Natural killer cell (primary cell): ENCODE results near the gene SNX13. TPM values are rescaled to one million over a fixed set of nuclear protein-coding genes. Genes with fewer than 3 reads are reported as not detected.

ENCODE experiments used
- ATAC-seq, 3 donors: fragments of 150-1000 bp in 2 of 3; fragments of 200-7000 bp in 1 of 3; cut with Tn5 transposase; 1 replicate in 1 of 3; 2 replicates in 2 of 3; pipeline ENCODE4 v1.10.0; 2021; ENCODE audit warnings: mild to moderate bottlenecking in 2 of 3, moderate library complexity in 2 of 3
- DNase-seq, 2 donors: peaks; one replicate each; pipeline versions ENCODE4 v3.0.0 to v3.0.0-alpha.2; 2013 to 2021; ENCODE audit warnings: mixed read lengths in 1 of 2
- H3K27ac ChIP-seq: one replicate; pipeline ENCODE4 v1.5.1; 2013; ENCODE audit warnings: mild to moderate bottlenecking, low read length
- H3K27me3 ChIP-seq: one replicate; pipeline ENCODE4 v1.6.1; 2013; ENCODE audit warnings: low read length; ENCODE audit not compliant: control insufficient read depth, insufficient read depth
- H3K36me3 ChIP-seq: one replicate; pipeline ENCODE4 v1.6.1; 2013; ENCODE audit warnings: low read length; ENCODE audit not compliant: control insufficient read depth, insufficient read depth
- H3K4me1 ChIP-seq: one replicate; pipeline ENCODE4 v1.6.1; 2013; ENCODE audit warnings: low read length; ENCODE audit not compliant: control insufficient read depth, insufficient read depth
- H3K4me3 ChIP-seq: one replicate; pipeline ENCODE4 v1.5.1; 2013; ENCODE audit warnings: low read length
- H3K9me3 ChIP-seq: one replicate; pipeline ENCODE4 v1.6.1; 2013; ENCODE audit warnings: low read length; ENCODE audit not compliant: control insufficient read depth, insufficient read depth
- H3K27ac Mint-ChIP-seq, 2 donors: one replicate each; pipeline ENCODE4 v1.8.0; 2022; ENCODE audit warnings: mild to moderate bottlenecking in 2 of 2, mixed read lengths in 2 of 2, moderate library complexity in 1 of 2
- H3K27me3 Mint-ChIP-seq, 2 donors: one replicate each; pipeline ENCODE4 v1.8.0; 2022; ENCODE audit warnings: low read depth in 2 of 2, mixed read lengths in 2 of 2
- H3K36me3 Mint-ChIP-seq: one replicate; pipeline ENCODE4 v1.8.0; 2022; ENCODE audit warnings: mixed read lengths
- H3K4me1 Mint-ChIP-seq, 2 donors: one replicate each; pipeline ENCODE4 v1.8.0; 2022; ENCODE audit warnings: mixed read lengths in 2 of 2
- H3K4me3 Mint-ChIP-seq: one replicate; pipeline ENCODE4 v1.8.0; 2022; ENCODE audit warnings: mild to moderate bottlenecking, moderate library complexity, mixed read lengths
- H3K9me3 Mint-ChIP-seq, 2 donors: one replicate each; pipeline ENCODE4 v1.8.0; 2022; ENCODE audit warnings: mixed read lengths in 2 of 2
- CTCF ChIP-seq: fragments of 200-600 bp; IDR thresholded peaks from one replicate; pipeline ENCODE4 v1.8.0; 2022; ENCODE audit warnings: antibody characterized with exemption
- WGBS: methylation state at CpG from one replicate; pipeline ENCODE4 v1.1.7; 2013; ENCODE audit warnings: missing lambda C conversion rate; ENCODE audit not compliant: insufficient coverage; 5-methylcytosine and 5-hydroxymethylcytosine counted together
- intact Hi-C: fragments of 100-400 bp; cut with micrococcal nuclease; formaldehyde crosslinking; loops from one replicate; pipeline ENCODE4 v1.14.2; 2022
- total RNA-seq, 4 donors: library from RNA; stranded (reverse); fragments of 120-200 nt in 1 of 4; gene quantifications; one replicate each; pipeline versions ENCODE4 v1.2.3 to v1.2.4, GENCODE V29; 2013 to 2022

Gene SNX13
- total RNA-seq, 3 donors from 2014 or later (not counting 1 experiment from before 2014, with no cell fraction given) = 34.8 to 38.5 (median 37.4) TPM

DNA sequence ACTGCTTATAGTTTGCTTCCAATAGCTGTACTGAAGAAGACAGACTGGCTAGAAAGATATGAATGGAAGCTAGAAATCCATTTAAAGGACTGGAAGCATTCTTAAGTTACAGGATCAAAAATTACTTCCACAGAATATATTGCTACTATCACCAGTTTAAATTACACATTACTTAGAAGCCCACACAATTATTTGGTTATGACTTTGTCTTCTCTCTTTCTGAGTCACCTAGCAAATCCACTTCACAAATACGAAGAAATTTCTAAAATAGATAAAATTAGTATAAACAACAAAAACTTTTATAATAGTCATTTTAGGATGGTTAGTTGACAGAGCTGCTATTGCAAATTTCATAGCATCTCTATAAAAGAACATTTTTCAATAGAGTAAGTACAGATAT, 108.1 kb downstream of the SNX13 start:
- no peak overlapping the region for H3K27ac Mint-ChIP-seq
- intact Hi-C loops = no loop called here

GRCh38 chr7:17830206-17830605, 110.1 kb downstream of the SNX13 start:
- Histone ChIP-seq H3K4me3 (no peak overlapping the region), H3K36me3 (peaks cover 18% of the 10 kb centered on the region), H3K9me3 (no peaks in the 10 kb centered on the region), H3K27ac (no peak overlapping the region), H3K27me3 (no peaks in the 10 kb centered on the region), H3K4me1 (no peaks in the 10 kb centered on the region)
- TF ChIP-seq CTCF = no peak
- H3K4me3 Mint-ChIP-seq = no peak overlapping the region
- ATAC-seq (no peak), DNase-seq (no peak)
- peaks cover 7% of the 10 kb centered on the region for H3K36me3 Mint-ChIP-seq
- no peaks in the 10 kb centered on the region for H3K9me3 Mint-ChIP-seq
- H3K27ac Mint-ChIP-seq = no peak overlapping the region
- no peaks in the 10 kb centered on the region for H3K27me3 Mint-ChIP-seq
- H3K4me1 Mint-ChIP-seq = no peaks in the 10 kb centered on the region
- WGBS = 100% methylated on average over 1 of the region's 1 CpG
- intact Hi-C loops = no loop called here

More for the DNA sequence above, 108.1 kb downstream of the SNX13 start:
- no peaks in the 10 kb centered on the region for H3K27me3 Mint-ChIP-seq
- no CpG with 5 or more reads among the region's 1 CpG for WGBS
- Histone ChIP-seq H3K27me3 (no peaks in the 10 kb centered on the region), H3K4me1 (no peaks in the 10 kb centered on the region), H3K36me3 (peaks cover 18% of the 10 kb centered on the region), H3K27ac (no peak overlapping the region), H3K4me3 (no peak overlapping the region), H3K9me3 (no peaks in the 10 kb centered on the region)
- no peaks in the 10 kb centered on the region for H3K4me1 Mint-ChIP-seq
- no peak for TF ChIP-seq CTCF
- ATAC-seq (no peak), DNase-seq (no peak)
- no peaks in the 10 kb centered on the region for H3K36me3 Mint-ChIP-seq
- H3K4me3 Mint-ChIP-seq = no peak overlapping the region
- H3K9me3 Mint-ChIP-seq = no peaks in the 10 kb centered on the region

- Histone ChIP-seq H3K27ac (no peak overlapping the region), H3K36me3 (peaks cover 21% of the 10 kb centered on the region), H3K27me3 (no peaks in the 10 kb centered on the region), H3K9me3 (no peaks in the 10 kb centered on the region), H3K4me1 (no peaks in the 10 kb centered on the region), H3K4me3 (no peak overlapping the region)
- 100% methylated on average over 1 of the region's 3 CpGs for whole genome bisulfite sequencing
- no peaks in the 10 kb centered on the region for H3K4me1 Mint-ChIP-seq
- H3K9me3 Mint-ChIP-seq = no peaks in the 10 kb centered on the region
- no peak for TF ChIP-seq CTCF
- H3K4me3 Mint-ChIP-seq = no peak overlapping the region
- DNase-seq (no peak), ATAC-seq (no peak)
- intact Hi-C loops = no loop called here
- H3K27ac Mint-ChIP-seq = no peak overlapping the region
- H3K27me3 Mint-ChIP-seq = no peaks in the 10 kb centered on the region
- H3K36me3 Mint-ChIP-seq = peaks cover 7% of the 10 kb centered on the region
These were observed 111.3 kb downstream of the SNX13 start for GRCh38 chr7:17829001-17829400.

DNA sequence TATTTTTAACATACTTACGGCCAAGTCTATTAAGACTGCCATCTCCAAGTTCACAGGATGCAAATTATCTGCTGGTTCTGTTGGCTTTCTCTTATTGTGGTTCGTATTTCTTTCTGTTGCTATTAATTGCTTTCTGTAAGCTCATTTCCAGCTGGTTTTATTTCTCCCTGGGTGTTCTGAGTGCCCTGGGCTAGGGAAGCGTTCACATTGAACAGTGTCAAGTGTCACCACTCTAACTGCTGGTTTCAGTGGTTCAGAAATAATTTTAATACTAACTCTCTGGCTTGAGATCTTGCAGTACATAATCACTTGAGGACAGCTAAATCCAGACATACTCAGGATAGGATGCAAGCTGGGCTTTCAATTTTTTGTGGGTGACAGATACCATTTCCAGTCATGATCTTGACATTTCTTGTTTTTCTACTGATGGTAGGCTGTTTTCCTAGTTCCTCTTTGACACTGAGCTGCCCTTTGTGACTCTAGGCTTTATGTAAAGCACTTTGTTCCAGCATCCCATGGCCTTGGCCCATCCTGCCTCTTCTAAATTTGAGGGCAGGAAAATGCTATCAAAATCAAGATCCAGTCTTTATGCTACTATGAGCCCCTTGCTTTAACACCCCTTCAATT, 117.6 kb downstream of the SNX13 start:
- Mint-ChIP-seq H3K4me3 (no peak overlapping the region), H3K27me3 (no peaks in the 10 kb centered on the region), H3K9me3 (no peaks in the 10 kb centered on the region), H3K36me3 (peaks cover 24% of the 10 kb centered on the region), H3K4me1 (peaks cover 0 to 4% of the 10 kb centered on the region in 2 donors), H3K27ac (no peak overlapping the region)
- Histone ChIP-seq H3K36me3 (peaks cover 28% of the 10 kb centered on the region), H3K4me3 (no peak overlapping the region), H3K27me3 (no peaks in the 10 kb centered on the region), H3K4me1 (no peaks in the 10 kb centered on the region), H3K27ac (no peak overlapping the region), H3K9me3 (no peaks in the 10 kb centered on the region)
- no peak for TF ChIP-seq CTCF
- intact Hi-C loops = no loop called here
- ATAC-seq = no peak
- 95% methylated on average over 3 of the region's 3 CpGs for WGBS
- DNase-seq = no peak
